MM.1S (cell line): Measurements from ENCODE around the gene CBFB.

Experiments used
- EZH2 ChIP-seq: fragments of 300-600 bp; sonication (generic); optimal IDR thresholded peaks from 2 replicates; pipeline ENCODE3; 2017; ENCODE audit warnings: low read depth, mild to moderate bottlenecking, antibody characterized with exemption, low read length, mixed read lengths
- TF ChIP-seq, protein P1 (sequence below): fragments of 300-600 bp; sonication (generic); IDR thresholded peaks from 2 replicates; pipeline ENCODE4 v1.5.1; 2016; ENCODE audit warnings: antibody characterized with exemption, low read length, mixed read lengths

DNA sequence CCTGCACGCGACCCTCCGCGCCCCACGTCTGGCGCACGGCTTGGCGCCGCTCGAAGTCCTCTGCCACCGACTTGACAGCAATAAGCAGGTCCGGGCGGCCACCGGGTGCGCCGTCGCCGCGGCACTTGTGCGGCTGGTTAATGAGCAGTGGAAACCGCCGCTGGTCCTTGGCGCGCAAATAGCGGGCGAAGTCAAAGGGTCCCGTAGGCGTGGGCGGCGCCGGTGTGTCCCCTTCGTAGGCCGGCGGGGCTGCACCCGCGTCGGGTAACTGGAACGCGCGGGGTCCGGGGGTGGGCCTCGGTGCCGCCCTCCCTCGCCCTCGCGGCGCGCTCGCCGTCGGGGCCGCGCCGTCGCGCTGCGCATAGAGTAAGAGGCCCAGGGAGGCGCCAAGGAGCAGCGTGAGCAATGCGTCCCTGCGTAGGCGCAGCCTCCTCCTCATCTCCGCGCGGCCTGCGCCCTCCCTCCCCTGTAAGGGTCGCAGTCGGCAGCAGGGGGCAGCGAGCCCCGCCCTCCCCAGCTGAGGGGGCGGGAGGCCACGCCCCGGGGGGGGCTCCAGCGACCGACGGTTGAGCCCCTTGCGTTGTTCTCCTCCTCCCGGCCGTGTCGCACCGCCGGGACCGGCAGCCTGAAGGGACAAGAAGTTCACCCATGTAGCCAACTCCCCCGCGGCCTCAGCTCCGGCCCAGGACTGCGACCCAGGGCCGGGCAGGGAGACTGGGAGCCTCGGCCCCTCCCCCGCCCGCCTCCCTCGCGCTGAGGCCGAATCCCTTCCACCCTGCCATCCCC lies 121.3 kb downstream of the CBFB start:
- TF ChIP-seq, protein P1, sequence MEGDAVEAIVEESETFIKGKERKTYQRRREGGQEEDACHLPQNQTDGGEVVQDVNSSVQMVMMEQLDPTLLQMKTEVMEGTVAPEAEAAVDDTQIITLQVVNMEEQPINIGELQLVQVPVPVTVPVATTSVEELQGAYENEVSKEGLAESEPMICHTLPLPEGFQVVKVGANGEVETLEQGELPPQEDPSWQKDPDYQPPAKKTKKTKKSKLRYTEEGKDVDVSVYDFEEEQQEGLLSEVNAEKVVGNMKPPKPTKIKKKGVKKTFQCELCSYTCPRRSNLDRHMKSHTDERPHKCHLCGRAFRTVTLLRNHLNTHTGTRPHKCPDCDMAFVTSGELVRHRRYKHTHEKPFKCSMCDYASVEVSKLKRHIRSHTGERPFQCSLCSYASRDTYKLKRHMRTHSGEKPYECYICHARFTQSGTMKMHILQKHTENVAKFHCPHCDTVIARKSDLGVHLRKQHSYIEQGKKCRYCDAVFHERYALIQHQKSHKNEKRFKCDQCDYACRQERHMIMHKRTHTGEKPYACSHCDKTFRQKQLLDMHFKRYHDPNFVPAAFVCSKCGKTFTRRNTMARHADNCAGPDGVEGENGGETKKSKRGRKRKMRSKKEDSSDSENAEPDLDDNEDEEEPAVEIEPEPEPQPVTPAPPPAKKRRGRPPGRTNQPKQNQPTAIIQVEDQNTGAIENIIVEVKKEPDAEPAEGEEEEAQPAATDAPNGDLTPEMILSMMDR: no peak
- TF ChIP-seq EZH2: no peak
